HCT116 (cell line): ENCODE measurements around the gene MLANA. TPM values are rescaled to one million over a fixed set of nuclear protein-coding genes. Genes with fewer than 3 reads are reported as not detected.

ENCODE experiments used
- ATAC-seq: fragments of 200-7000 bp; cut with Tn5 transposase; 2 replicates; pipeline ENCODE4 v1.9.1; 2020; ENCODE audit warnings: mild to moderate bottlenecking, moderate library complexity
- BruUV-seq: library from RNA; stranded (reverse); fragments of 400-500 nt; replicated peaks from 2 replicates; lab custom pipeline; 2021; lab: Mats Ljungman, UMichigan
- CTCF ChIA-PET: fragments of 300-600 bp; sonication (Branson Sonifier 250); formaldehyde crosslinking; loops from one replicate; lab custom pipeline; 2021; ENCODE audit warnings: antibody characterized with exemption; lab: Charles Lee
- POLR2A ChIA-PET: fragments of 300-600, 350-600 bp; sonication (Branson Sonifier 250); formaldehyde crosslinking; loops from one replicate; lab custom pipeline; 2021; ENCODE audit warnings: antibody characterized with exemption; lab: Charles Lee
- RAD21 ChIA-PET, 2 experiments: fragments of 300-600 bp; sonication (Branson Sonifier 250); formaldehyde crosslinking; loops; one replicate each; lab custom pipeline; 2023; ENCODE audit warnings: low total read pairs in 2 of 2; ENCODE audit not compliant: uncharacterized antibody in 2 of 2, unreplicated experiment in 2 of 2, low non-redundant PET in 1 of 2; lab: Charles Lee
- DNase-seq: peaks from one replicate; pipeline ENCODE4 v3.0.0-alpha.2; 2010; ENCODE audit warnings: low read depth, low spot score
- H2AFZ ChIP-seq: fragments of 200-600 bp; shearing (Covaris generic), sonication (generic); 2 replicates; pipeline ENCODE4 v1.6.1; 2017; ENCODE audit warnings: low read depth, mixed run types, mixed read lengths, antibody characterized with exemption, low read length; ENCODE audit not compliant: poor library complexity, severe bottlenecking
- H3K27ac ChIP-seq: 2 replicates; pipeline ENCODE4 v1.5.1; 2012; ENCODE audit warnings: low read depth, low read length
- H3K27me3 ChIP-seq: fragments of 200-600 bp; sonication (generic); 2 replicates; pipeline ENCODE4 v1.6.1; 2016; ENCODE audit warnings: mixed run types, low read length, mixed read lengths; ENCODE audit not compliant: insufficient read depth
- H3K36me3 ChIP-seq, 2 experiments: fragments of 200-500 bp in 1 of 2; fragments of 200-600 bp in 1 of 2; sonication (Bioruptor generic) in 1 of 2; sonication (generic) in 1 of 2; 2 replicates each; pipeline versions ENCODE4 v1.5.1 to v1.6.1; 2014 to 2016; ENCODE audit warnings: low read length in 2 of 2, inconsistent platforms in 1 of 2, mixed read lengths in 1 of 2, mixed run types in 1 of 2; ENCODE audit not compliant: insufficient read depth in 2 of 2, control insufficient read depth in 1 of 2
- H3K4me1 ChIP-seq, 2 experiments: fragments of 200-600 bp in 1 of 2; sonication (generic) in 1 of 2; 2 replicates each; pipeline versions ENCODE4 v1.5.1 to v1.6.1; 2012 to 2017; ENCODE audit warnings: low read length in 2 of 2, inconsistent platforms in 1 of 2, mild to moderate bottlenecking in 1 of 2, mixed read lengths in 1 of 2, mixed run types in 1 of 2, moderate library complexity in 1 of 2; ENCODE audit not compliant: insufficient read depth in 2 of 2, control insufficient read depth in 1 of 2
- H3K4me2 ChIP-seq: fragments of 200-600 bp; sonication (generic); 2 replicates; pipeline ENCODE4 v1.6.1; 2017; ENCODE audit warnings: mixed run types, low read length, mixed read lengths
- H3K4me3 ChIP-seq, 2 experiments: fragments of 200-600 bp in 1 of 2; sonication (generic) in 1 of 2; replicated peaks in 1 of 2; 2 replicates each; pipeline ENCODE4 v1.5.1; 2011 to 2016; ENCODE audit warnings: low read length in 2 of 2, control low read depth in 1 of 2, low read depth in 1 of 2, mild to moderate bottlenecking in 1 of 2, mixed read lengths in 1 of 2, mixed run types in 1 of 2
- H3K79me2 ChIP-seq: fragments of 200-600 bp; sonication (generic); 2 replicates; pipeline ENCODE4 v1.6.1; 2017; ENCODE audit warnings: mild to moderate bottlenecking, mixed run types, low read length, moderate library complexity, mixed read lengths; ENCODE audit not compliant: insufficient read depth
- H3K9ac ChIP-seq: fragments of 200-600 bp; sonication (generic); 2 replicates; pipeline ENCODE4 v1.6.1; 2016; ENCODE audit warnings: low read length, mixed read lengths
- H3K9me2 ChIP-seq: fragments of 200-600 bp; sonication (generic), shearing (Covaris generic); 2 replicates; pipeline ENCODE4 v1.6.1; 2017; ENCODE audit warnings: mixed run types, mild to moderate bottlenecking, moderate library complexity; ENCODE audit not compliant: insufficient read depth
- H3K9me3 ChIP-seq, 2 experiments: fragments of 200-500 bp in 1 of 2; fragments of 200-600 bp in 1 of 2; sonication (Bioruptor generic) in 1 of 2; sonication (generic) in 1 of 2; 2 replicates each; pipeline ENCODE4 v1.6.1; 2014 to 2017; ENCODE audit warnings: low read length in 2 of 2, mixed read lengths in 2 of 2, inconsistent platforms in 1 of 2, low read depth in 1 of 2, mild to moderate bottlenecking in 1 of 2, mixed run types in 1 of 2, moderate library complexity in 1 of 2; ENCODE audit not compliant: control insufficient read depth in 1 of 2, insufficient read depth in 1 of 2
- H4K20me1 ChIP-seq: fragments of 200-600 bp; sonication (generic), shearing (Covaris generic); 2 replicates; pipeline ENCODE4 v1.6.1; 2017; ENCODE audit warnings: mixed run types, mild to moderate bottlenecking, moderate library complexity; ENCODE audit not compliant: insufficient read depth
- ATF3 ChIP-seq: IDR thresholded peaks from 2 replicates; pipeline ENCODE4 v1.6.1; 2012
- CBX3 ChIP-seq: IDR thresholded peaks from 2 replicates; pipeline ENCODE4 v1.6.1; 2012; ENCODE audit warnings: low read depth
- EGR1 ChIP-seq: IDR thresholded peaks from 2 replicates; pipeline ENCODE4 v1.6.1; 2012; ENCODE audit warnings: low read depth
- ELF1 ChIP-seq: IDR thresholded peaks from 2 replicates; pipeline ENCODE4 v1.6.1; 2012; ENCODE audit warnings: low read depth, borderline replicate concordance
- EZH2 ChIP-seq: fragments of 200-600 bp; sonication (generic); IDR thresholded peaks from 2 replicates; pipeline ENCODE4 v1.6.1; 2017; ENCODE audit warnings: antibody characterized with exemption, mixed run types
- EZH2phosphoT487 ChIP-seq: fragments of 200-600 bp; IDR thresholded peaks from 2 replicates; pipeline ENCODE4 v1.6.1; 2018; ENCODE audit warnings: antibody characterized with exemption, borderline replicate concordance
- FOSL1 ChIP-seq: IDR thresholded peaks from 2 replicates; pipeline ENCODE4 v1.6.1; 2012; ENCODE audit warnings: low read depth
- JUND ChIP-seq: IDR thresholded peaks from 2 replicates; pipeline ENCODE4 v1.6.1; 2012
- POLR2A ChIP-seq: IDR thresholded peaks from 2 replicates; pipeline ENCODE4 v1.7.0; 2011; ENCODE audit warnings: borderline replicate concordance; ENCODE audit not compliant: insufficient read depth, insufficient read length; ENCODE audit errors: extremely low read depth
- POLR2AphosphoS5 ChIP-seq: IDR thresholded peaks from 2 replicates; pipeline ENCODE4 v1.6.1; 2011; ENCODE audit warnings: mild to moderate bottlenecking, low read depth, low read length, moderate library complexity
- RAD21 ChIP-seq: IDR thresholded peaks from 2 replicates; pipeline ENCODE4 v1.6.1; 2012; ENCODE audit warnings: low read depth, mild to moderate bottlenecking
- SP1 ChIP-seq: IDR thresholded peaks from 2 replicates; pipeline ENCODE4 v1.6.1; 2012; ENCODE audit warnings: low read depth
- TCF7L2 ChIP-seq: IDR thresholded peaks from 2 replicates; pipeline ENCODE4 v1.7.0; 2011; ENCODE audit warnings: borderline replicate concordance, inconsistent platforms; ENCODE audit not compliant: insufficient read depth, insufficient read length; ENCODE audit errors: extremely low read depth
- ZBTB33 ChIP-seq: IDR thresholded peaks from 2 replicates; pipeline ENCODE4 v1.6.1; 2011; ENCODE audit warnings: mild to moderate bottlenecking, low read length, moderate library complexity; ENCODE audit not compliant: insufficient replicate concordance; ENCODE audit errors: extremely low read depth
- intact Hi-C: fragments of 100-400 bp; cut with micrococcal nuclease; formaldehyde crosslinking; loops from 2 replicates; pipeline ENCODE4 v1.10.0; 2022
- total RNA-seq: library from RNA; stranded (reverse); gene quantifications from one replicate; pipeline ENCODE4 v1.2.1, GENCODE V29; 2021; ENCODE audit not compliant: unreplicated experiment
- TF ChIP-seq, protein P1 (sequence below), 3 experiments: fragments of 200-600 bp in 1 of 3; sonication (generic) in 1 of 3; IDR thresholded peaks in 2 of 3; conservative IDR thresholded peaks in 1 of 3; 2 replicates each; pipeline ENCODE4 v1.5.1; 2012 to 2017; ENCODE audit warnings: low read depth in 2 of 3, low read length in 2 of 3, antibody characterized with exemption in 1 of 3, borderline replicate concordance in 1 of 3, control low read depth in 1 of 3, mild to moderate bottlenecking in 1 of 3, mixed read lengths in 1 of 3, mixed run types in 1 of 3, moderate library complexity in 1 of 3; ENCODE audit not compliant: insufficient read depth in 1 of 3
- TF ChIP-seq, protein P2 (sequence below): IDR thresholded peaks from 2 replicates; pipeline ENCODE4 v1.6.1; 2012; ENCODE audit warnings: low read depth
- TF ChIP-seq, protein P3 (sequence below): IDR thresholded peaks from 2 replicates; pipeline ENCODE4 v1.6.1; 2012

MLANA gene
- total RNA-seq, 1 experiment from 2014 or later = not detected

DNA sequence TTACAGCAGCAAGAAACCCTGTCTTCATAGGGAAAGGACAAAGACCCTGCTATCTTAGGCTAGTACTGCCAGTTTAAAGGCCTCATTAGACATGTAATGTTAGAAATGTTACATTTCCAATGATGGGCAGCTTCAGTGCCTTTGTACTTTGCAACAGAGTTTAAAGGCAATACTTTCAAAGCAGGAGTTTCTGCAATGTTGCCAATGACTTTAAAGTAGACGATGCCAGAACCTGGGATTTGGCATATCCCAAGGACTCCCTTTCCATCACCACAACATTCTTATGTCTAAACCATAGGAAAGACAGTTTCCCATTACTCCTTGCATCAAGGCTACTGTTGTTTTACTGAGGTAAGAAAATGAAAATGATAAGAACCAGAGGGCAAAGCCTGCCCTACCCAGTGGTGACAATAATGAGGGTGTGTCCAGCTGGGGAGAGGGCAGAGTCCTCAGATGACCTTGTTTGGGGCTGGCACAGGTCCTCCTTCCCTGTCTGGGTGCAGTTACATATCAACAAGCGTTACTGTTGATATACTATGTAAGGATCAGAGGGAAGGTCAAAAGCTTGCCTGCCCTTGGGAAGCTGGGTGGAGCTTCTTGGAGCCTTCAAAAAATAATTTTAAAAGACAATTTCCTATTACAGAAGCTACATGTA, 27.5 kb upstream of the MLANA start:
- Histone ChIP-seq H3K27me3 (no peaks in the 10 kb centered on the region), H2AFZ (no peak overlapping the region), H4K20me1 (no peaks in the 10 kb centered on the region), H3K4me2 (no peak overlapping the region), H3K4me3 (no peak overlapping the region), H3K27ac (no peak overlapping the region), H3K9ac (no peak overlapping the region), H3K4me1 (no peaks in the 10 kb centered on the region), H3K36me3 (no peaks in the 10 kb centered on the region), H3K79me2 (no peaks in the 10 kb centered on the region), H3K9me3 (no peaks in the 10 kb centered on the region), H3K9me2 (no peaks in the 10 kb centered on the region)
- ChIA-PET POLR2A (interaction anchor here (1.4 kb wide), 1 partner anchor 16 kb away, joined by 6 read pairs; no protein-coding TSS in a partner anchor), RAD21 (no interaction called here), CTCF (interaction anchor here (1.6 kb wide), 1 partner anchor 30 kb away, joined by 7 read pairs; the partner anchor contains the start of gene ERMP1)
- intact Hi-C loops = no loop called here
- no peak for ATAC-seq
- no peak for DNase-seq
- BruUV-seq = no TSS peak
- TF ChIP-seq, protein P1, sequence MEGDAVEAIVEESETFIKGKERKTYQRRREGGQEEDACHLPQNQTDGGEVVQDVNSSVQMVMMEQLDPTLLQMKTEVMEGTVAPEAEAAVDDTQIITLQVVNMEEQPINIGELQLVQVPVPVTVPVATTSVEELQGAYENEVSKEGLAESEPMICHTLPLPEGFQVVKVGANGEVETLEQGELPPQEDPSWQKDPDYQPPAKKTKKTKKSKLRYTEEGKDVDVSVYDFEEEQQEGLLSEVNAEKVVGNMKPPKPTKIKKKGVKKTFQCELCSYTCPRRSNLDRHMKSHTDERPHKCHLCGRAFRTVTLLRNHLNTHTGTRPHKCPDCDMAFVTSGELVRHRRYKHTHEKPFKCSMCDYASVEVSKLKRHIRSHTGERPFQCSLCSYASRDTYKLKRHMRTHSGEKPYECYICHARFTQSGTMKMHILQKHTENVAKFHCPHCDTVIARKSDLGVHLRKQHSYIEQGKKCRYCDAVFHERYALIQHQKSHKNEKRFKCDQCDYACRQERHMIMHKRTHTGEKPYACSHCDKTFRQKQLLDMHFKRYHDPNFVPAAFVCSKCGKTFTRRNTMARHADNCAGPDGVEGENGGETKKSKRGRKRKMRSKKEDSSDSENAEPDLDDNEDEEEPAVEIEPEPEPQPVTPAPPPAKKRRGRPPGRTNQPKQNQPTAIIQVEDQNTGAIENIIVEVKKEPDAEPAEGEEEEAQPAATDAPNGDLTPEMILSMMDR (IDR thresholded peaks at IDR 0.05 in 2 of 3, conservative IDR thresholded peaks at IDR 0.05 in 1 of 3; ENCODE audit: borderline replicate concordance in 1 of 3, insufficient read depth in 1 of 3, low read depth in 2 of 3, low read length in 2 of 3) = no peak
- no peak for TF ChIP-seq RAD21
- TF ChIP-seq, protein P2, sequence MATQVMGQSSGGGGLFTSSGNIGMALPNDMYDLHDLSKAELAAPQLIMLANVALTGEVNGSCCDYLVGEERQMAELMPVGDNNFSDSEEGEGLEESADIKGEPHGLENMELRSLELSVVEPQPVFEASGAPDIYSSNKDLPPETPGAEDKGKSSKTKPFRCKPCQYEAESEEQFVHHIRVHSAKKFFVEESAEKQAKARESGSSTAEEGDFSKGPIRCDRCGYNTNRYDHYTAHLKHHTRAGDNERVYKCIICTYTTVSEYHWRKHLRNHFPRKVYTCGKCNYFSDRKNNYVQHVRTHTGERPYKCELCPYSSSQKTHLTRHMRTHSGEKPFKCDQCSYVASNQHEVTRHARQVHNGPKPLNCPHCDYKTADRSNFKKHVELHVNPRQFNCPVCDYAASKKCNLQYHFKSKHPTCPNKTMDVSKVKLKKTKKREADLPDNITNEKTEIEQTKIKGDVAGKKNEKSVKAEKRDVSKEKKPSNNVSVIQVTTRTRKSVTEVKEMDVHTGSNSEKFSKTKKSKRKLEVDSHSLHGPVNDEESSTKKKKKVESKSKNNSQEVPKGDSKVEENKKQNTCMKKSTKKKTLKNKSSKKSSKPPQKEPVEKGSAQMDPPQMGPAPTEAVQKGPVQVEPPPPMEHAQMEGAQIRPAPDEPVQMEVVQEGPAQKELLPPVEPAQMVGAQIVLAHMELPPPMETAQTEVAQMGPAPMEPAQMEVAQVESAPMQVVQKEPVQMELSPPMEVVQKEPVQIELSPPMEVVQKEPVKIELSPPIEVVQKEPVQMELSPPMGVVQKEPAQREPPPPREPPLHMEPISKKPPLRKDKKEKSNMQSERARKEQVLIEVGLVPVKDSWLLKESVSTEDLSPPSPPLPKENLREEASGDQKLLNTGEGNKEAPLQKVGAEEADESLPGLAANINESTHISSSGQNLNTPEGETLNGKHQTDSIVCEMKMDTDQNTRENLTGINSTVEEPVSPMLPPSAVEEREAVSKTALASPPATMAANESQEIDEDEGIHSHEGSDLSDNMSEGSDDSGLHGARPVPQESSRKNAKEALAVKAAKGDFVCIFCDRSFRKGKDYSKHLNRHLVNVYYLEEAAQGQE = no peak
- TF ChIP-seq, protein P3, sequence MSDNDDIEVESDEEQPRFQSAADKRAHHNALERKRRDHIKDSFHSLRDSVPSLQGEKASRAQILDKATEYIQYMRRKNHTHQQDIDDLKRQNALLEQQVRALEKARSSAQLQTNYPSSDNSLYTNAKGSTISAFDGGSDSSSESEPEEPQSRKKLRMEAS = no peak
- no peak for TF ChIP-seq CBX3
- TF ChIP-seq SP1 = no peak
- TF ChIP-seq POLR2A = no peak
- TF ChIP-seq EZH2phosphoT487 = no peak
- no peak for TF ChIP-seq EZH2
- no peak for TF ChIP-seq FOSL1
- no peak for TF ChIP-seq ATF3
- TF ChIP-seq JUND = no peak
- no peak for TF ChIP-seq ZBTB33
- TF ChIP-seq TCF7L2 = no peak
- TF ChIP-seq EGR1 = no peak
- no peak for TF ChIP-seq POLR2AphosphoS5
- TF ChIP-seq ELF1 = no peak
